ENCODE data around the gene FTH1.
A peak's percentile ranks its signal among the peaks of the same experiment; 100 is the strongest.

The FTH1 gene

DNA sequence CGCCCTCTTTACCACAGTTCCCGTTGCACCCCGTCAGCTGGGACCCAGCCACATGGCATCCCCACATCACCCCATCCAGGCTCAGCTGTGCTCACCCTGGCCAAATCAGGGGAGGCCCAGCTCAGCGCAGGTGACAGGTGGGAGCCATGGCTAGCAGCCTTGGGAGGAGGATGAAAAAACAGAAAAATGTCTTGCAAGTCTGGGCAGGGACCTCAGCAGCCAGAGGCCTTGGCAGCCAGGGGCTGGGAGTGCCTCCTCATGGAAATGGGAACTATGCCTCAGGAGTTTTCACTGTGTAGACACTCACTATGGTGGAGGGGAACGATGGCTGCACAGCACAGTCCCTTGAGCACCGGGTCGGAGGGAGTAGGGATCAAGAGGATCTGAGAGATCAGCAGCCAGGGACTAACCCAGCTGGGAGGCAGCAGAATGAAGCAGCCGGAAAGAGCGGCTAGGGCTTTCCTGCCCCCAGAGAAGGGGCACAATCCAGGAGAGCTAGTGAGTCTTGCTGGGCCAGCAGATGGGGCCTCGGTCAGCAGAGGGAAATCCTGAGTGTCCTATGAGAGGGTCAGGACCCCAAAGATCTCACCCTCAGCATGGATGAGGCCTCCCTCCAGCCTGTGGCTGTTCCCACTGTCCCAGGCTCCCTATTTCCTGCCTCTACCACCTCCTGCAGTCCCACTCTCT lies 6.2 kb upstream of the FTH1 start:
- H3K4me3 ChIP-seq (replicated peaks in 1 of 2; ENCODE audit: low read depth in 2 of 2, low read length in 2 of 2), result no peak overlapping the region
- TF ChIP-seq, protein P1, sequence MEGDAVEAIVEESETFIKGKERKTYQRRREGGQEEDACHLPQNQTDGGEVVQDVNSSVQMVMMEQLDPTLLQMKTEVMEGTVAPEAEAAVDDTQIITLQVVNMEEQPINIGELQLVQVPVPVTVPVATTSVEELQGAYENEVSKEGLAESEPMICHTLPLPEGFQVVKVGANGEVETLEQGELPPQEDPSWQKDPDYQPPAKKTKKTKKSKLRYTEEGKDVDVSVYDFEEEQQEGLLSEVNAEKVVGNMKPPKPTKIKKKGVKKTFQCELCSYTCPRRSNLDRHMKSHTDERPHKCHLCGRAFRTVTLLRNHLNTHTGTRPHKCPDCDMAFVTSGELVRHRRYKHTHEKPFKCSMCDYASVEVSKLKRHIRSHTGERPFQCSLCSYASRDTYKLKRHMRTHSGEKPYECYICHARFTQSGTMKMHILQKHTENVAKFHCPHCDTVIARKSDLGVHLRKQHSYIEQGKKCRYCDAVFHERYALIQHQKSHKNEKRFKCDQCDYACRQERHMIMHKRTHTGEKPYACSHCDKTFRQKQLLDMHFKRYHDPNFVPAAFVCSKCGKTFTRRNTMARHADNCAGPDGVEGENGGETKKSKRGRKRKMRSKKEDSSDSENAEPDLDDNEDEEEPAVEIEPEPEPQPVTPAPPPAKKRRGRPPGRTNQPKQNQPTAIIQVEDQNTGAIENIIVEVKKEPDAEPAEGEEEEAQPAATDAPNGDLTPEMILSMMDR (IDR thresholded peaks at IDR 0.05; ENCODE audit: low read depth, low read length), result no peak
- DNase-seq (ENCODE audit: low read depth in 2 of 2), result peak; percentile 22 to 43

DNA sequence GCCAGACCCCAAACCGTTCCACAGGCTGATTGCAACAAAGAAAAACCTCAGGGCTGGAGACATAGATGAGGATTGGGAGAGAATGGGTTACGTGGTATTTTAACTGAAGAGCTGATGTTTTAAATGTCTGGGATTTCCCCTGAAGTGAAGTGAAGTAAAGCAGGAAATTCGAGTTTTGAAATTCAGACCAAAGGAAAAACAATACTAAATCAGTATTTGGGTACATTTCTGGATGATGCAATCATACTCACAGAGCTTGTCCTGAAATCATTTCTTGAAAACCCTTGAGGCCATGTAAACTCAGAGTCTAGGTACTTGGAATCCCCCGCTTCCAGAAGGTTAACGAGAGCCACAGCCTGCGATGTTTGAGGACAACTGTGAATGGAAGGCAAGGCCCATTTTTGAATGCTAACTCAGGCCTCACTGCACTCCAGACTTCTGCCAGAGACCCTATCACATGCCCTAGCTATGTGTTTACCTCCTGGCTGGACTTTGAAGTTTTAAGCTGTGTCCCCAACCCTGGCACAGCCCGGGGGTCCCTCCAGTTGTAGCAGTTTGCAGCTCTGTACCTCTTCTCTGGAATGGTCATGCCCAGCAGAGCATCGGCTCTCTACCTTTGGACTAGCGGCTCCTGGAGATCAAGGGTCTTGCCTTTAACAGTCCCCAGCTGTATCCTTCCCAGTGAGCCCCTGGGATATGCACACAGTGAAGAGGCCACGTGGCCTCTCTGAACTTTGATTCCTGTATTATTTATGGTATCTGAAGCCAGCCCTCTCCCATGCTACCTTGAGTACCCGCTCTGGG lies 5.4 kb upstream of the FTH1 start:
- H3K4me3 ChIP-seq (replicated peaks in 1 of 2; ENCODE audit: low read depth in 2 of 2, low read length in 2 of 2), result no peak overlapping the region
- DNase-seq (ENCODE audit: low read depth in 2 of 2), result peak; percentile 94 to 98
- TF ChIP-seq, protein P1 (IDR thresholded peaks at IDR 0.05; ENCODE audit: low read depth, low read length), result no peak

DNA sequence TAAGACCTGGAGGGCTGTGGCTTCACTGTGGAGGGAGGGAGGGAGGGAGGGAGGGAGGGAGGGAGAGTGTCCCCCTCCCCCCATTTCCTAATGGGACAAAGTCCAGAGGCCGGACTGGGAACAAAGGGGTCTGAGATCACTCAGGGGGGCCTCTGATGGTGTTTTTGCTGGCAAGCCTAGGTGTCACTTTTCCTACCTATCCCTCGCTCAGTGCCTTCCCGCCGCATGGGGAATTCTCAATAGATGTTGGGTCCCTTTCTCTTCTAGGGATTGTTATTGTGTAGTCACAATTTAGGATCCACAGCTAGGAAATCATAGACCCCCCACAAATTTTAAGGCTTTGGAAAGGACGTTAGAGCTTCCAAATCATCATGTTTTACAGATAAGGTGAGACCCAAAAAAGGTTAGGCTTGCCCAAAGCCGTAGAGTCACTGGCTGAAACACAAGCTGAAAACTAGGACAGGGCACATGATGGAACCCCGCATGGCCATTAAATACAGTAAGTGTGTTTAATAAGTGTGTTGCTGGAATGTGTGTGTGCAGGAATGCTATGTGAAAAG lies 4.8 kb upstream of the FTH1 start:
- TF ChIP-seq, protein P1 (IDR thresholded peaks at IDR 0.05; ENCODE audit: low read depth, low read length), result no peak
- no peak for DNase-seq (ENCODE audit: low read depth in 2 of 2)

DNA sequence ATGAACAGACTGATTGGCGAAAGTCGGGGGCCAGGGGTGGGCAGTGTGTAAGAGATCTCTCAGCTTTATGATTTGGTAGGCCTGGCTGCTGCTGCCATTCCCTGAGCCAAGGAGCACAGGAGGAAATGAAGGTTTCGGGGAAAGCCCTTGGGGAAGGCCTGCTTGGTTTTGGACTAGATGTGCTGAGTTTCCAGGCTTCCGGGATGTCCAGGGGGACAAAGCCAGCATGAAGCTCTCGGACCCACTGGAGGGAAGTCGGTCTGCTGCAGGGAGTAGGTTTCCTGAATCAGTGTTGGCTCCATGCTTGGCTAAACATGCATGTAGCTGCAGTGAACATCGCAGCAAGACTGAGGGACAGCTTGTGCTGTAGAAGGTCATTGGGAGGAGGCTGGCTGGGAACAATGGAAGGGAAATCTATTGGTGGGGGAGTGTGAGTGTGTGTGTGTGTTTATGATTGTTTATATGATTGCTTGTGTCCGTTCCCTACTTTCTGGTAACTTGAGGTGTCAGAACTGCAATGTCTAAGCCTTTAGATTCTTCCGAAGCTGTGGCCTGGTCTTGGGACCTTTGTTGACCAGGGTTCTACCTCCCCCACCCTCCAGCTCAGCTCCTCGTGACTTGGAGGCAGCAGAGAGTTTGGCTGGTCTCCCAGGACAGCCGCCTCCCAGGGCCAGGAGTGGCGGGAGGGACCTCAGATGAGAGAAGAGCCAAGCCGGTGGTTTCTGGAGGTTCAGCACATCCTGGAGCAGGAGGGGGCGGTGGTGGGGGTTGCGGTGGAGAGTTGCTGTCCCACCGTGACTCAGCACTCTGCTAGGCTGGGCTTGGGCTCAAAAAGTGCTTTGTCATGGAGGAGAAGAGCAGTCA lies 4.0 kb upstream of the FTH1 start:
- DNase-seq (ENCODE audit: low read depth in 2 of 2), result peak; percentile 100
- H3K4me3 ChIP-seq (replicated peaks in 1 of 2; ENCODE audit: low read depth in 2 of 2, low read length in 2 of 2), result peak overlapping the region in 1 of 2 donors; percentile 11
- TF ChIP-seq, protein P1 (IDR thresholded peaks at IDR 0.05; ENCODE audit: low read depth, low read length), result no peak

More for the DNA sequence above, 4.8 kb upstream of the FTH1 start:
- peak overlapping the region; percentile 1 to 19 for H3K4me3 ChIP-seq (replicated peaks in 1 of 2; ENCODE audit: low read depth in 2 of 2, low read length in 2 of 2)

DNA sequence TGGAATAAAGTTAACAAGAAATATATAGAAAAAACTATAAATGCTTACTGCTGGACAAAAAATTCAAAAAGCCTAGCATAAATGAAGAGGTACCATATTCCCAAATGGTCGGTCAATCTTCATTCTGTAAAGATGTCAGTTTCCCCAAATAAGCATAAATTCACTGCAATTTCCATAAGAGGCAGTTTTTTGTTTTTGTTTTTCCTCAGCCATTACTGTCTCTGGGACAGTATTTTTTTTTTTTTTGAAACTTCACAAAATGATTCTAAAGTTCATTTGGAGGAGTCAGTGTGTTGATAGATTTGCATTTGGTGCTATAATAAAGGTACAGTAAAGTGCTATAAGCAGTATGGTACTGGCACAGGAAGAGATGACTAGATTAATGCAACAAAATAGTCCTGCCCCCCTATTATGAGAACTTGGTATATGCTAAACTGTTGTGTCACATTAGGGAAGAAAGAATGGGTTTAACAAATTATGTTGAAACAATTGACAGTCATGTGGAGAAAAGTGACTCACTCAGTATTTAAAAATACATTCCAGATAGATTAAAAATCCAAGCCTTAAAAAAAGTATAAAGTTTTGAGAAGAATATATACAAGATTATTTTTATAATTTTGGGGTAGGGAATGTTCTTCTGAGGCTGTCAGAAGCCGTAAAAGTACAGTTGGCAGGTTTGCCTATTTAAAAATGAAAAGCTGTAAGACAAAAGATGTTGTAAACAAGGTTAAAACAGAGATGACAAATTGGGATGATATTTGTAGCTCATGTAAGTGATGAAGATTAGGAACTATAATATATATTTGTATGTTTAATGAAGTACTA lies 2.6 kb upstream of the FTH1 start:
- H3K4me3 ChIP-seq (replicated peaks in 1 of 2; ENCODE audit: low read depth in 2 of 2, low read length in 2 of 2), result peak overlapping the region in 1 of 2 donors; percentile 7
- peak; percentile 90 to 95 for DNase-seq (ENCODE audit: low read depth in 2 of 2)
- TF ChIP-seq, protein P1 (IDR thresholded peaks at IDR 0.05; ENCODE audit: low read depth, low read length), result no peak

All from cardiac fibroblast (primary cell).